Measurements from ENCODE around the gene ATP2C2.

- TF ChIP-seq CTCF (IDR thresholded peaks at IDR 0.05): no peak
- TF ChIP-seq POLR2A (IDR thresholded peaks at IDR 0.05): no peak
Observed at GRCh38 chr16:84455031-84455430, 86.7 kb downstream of the ATP2C2 start.

Data from heart left ventricle (tissue), 13 donors.